NK-92 treated with Interleukin-12 subunit alpha and Interleukin-12 subunit beta, amount 100 ng/mL, for 24 hours (cell line): ENCODE data around the gene SKIDA1.

Source experiments
- DNase-seq: peaks from one replicate; lab custom pipeline; 2025; lab: John Stamatoyannopoulos, UW

SKIDA1 gene

GRCh38 chr10:21529032-21529910 lies 3.8 kb upstream of the SKIDA1 start:
- DNase-seq = no peak

GRCh38 chr10:21528236-21529031 lies 3.0 kb upstream of the SKIDA1 start:
- no peak for DNase-seq

DNA sequence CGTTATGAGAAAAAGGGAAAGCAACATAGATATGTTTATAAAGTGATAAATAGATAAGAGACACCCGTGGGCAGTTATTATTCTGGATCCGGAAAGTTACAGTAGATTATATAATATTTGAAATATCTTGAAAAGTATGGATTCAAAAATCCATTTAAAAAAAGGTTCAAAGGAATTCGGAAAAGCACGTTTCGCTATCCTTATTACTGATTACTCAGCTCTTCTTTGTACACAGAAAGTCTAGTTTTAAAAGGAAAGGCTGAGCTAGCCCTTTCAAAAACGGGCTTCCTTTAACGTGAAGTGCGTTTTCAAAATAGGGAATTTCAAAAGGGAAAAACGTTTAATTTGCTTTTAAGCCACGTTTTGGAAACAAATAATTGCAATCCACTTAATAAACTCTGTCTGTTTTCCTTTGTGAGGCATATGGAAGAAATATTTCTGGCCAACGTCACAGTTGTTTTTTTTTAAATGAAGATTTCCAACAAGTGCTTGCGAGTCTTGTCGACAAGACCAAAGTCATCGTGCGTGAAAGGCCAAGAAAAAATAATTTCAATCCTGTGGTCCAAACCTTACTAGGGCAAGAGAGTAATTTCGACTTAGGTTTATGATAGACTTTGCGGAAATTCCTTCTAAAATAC lies 2.2 kb upstream of the SKIDA1 start:
- DNase-seq = no peak

DNA sequence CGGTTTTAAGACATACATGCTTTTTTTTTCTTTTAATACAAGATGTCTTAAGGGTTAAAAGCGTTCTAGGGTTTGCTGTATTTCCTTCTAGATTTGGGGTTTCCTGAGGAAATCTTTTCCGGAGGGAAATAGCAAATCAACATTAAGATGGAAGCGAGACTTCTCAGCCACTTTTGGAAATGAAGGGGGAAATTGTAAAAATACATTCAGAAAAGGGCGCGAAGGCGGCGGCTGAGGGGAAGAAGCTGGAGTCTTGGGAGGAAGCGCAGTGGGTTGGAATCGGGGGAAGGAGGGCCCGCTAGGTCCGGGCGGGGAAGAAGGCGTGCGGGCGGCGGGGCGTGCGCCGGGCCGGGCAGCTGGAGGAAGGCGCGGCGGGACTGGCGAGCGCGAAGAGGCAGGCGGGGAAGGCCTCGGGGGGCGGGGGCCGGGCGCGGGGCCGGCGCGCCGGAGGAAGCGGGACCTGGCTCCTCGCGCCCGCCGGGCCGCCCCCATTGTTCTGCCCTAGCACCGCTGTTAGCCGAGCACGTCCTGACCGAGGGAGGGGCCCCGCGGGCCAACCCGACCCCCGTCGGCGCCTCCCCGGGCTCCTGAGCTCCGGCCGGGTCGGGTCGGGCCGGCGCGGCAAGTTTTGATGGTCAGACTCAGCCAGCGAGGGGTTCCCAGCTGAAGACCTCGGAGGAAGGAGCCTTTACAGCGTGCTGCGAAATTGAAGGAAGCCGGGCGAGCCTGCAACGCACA lies 1.5 kb upstream of the SKIDA1 start:
- DNase-seq = no peak

- DNase-seq = no peak
These were observed 842 bp upstream of the SKIDA1 start for GRCh38 chr10:21526188-21526859.

DNA sequence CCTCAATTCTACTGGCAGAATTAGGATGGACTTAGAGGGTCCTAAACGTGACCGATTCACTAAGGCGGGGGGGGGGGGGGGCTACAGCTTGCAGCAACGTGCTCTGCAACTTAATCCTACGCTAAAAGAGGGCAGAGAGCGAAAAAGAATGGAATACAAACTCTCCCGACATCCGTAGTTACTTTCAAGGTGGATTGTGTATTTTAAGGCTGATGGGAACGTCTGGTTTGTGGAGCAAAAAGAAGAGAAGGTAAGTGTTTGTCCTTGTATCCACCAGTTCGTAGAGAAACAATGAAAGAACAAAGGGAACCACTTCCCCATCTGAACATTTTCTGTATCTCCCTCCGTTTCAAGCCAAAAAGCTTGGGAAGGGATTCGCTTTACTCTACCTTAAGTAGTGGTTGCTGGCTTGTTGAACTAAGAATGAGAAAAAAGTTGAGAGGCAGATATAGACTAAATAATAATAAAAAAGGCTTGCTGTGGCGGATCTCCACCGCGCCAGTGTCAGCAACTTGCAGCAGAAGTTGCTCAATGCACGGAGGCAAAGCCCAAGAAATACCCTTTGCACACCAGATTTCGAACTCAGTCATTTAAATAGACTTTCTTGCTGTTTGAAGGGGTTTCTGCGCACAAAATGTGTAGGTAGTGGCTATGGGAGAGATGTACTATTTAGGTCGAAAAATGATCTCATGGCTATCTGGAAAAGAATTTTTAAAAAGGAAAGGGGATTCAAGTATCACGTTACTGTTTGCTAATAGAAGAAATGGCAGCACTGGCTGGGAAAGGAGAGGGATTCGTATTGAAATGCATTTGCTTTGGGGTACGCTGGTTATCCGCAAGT lies 736 bp downstream of the SKIDA1 start:
- no peak for DNase-seq

- DNase-seq = no peak
These were observed 1.4 kb downstream of the SKIDA1 start for GRCh38 chr10:21524131-21524525.

GRCh38 chr10:21523557-21524008 lies 1.9 kb downstream of the SKIDA1 start:
- no peak for DNase-seq

DNA sequence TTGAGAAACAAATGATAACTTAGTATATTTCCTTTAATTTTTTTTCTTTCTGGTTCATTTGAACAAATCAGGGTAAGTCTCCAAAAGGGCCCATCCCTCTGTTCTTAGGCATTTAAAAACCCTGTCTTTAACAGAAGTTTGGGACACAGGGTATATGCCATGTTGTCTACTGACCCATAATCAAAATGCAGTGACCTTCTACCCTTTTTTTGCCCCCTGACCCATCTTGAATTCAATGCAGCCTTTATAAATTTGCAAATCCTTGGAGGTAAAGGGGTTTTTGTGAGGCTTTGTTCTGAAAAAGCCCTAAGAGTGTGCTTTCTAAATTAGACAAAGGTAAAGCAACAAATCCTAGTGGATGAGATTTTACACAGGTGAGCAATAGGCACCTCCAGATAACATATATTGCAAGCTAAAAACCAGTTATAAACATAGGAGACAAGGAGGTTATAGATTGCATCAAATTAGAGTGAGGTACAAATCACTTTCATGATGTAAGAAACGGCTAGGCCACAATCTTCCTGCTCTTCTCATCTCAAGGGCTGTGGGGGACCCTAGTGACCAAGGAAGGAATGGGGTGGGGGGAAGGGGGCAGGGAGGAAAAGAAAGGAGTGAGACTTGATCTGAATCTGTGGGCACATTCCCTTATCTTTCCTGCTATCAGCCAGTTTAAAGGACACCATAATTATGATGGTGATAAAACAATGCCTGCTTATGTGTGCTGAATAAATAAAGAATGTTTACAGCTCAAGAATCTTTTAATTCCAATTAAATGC lies 2.7 kb downstream of the SKIDA1 start:
- no peak for DNase-seq

DNA sequence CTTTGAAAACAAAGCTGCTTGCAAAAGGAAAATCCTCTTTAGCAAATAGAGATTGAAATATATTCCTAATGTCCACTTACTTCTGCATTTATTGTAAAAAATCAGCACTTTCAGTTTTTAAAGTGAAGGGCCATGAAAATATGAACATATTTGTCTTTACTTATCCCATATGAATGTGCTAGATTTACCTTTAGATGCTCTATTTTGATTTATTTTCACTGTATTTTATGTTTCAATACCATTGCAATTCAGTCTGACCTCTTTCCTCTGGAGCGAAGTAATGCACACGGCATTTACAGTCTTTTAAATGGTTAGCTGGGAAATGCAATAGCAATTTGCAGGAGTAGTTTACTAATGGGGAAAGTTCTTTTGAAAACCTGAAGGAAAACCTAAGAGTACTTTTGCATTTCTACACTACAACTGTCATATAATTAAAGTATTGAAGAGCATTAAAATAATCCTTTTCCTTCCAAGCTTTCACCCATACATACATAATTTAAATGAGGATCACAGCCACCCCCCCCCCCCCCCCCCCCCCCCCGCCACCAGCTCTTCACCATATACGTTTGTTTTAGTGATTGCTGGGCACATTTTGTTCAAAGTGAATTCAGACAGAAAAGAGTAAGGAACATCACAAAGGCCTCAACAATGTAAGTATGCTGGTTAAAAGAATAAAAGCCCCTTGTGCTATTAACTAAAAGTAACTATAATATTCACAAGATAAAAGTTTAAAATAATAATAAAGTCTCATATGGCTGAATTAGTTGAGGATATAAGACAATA lies 3.5 kb downstream of the SKIDA1 start:
- DNase-seq = no peak

DNA sequence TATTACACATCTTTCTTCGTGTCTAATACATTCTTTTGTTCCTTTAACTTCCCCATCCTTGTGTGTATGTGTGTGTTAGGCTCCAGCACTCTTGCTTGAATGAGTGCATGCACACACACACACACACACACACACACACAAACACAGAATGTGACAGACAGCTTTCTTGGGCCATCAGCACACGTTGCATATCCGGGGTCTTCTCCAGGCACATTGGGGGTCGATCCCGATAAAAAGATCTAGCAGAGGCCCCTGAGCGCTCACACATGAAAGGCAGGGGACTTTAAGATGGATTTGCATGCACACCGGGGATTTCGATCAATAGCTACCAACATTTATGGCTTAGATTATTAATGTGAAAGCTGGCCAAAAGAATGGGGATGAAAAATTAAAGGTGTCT lies 4.5 kb downstream of the SKIDA1 start:
- DNase-seq = no peak

GRCh38 chr10:21520509-21520908 lies 5.0 kb downstream of the SKIDA1 start:
- no peak for DNase-seq

DNA sequence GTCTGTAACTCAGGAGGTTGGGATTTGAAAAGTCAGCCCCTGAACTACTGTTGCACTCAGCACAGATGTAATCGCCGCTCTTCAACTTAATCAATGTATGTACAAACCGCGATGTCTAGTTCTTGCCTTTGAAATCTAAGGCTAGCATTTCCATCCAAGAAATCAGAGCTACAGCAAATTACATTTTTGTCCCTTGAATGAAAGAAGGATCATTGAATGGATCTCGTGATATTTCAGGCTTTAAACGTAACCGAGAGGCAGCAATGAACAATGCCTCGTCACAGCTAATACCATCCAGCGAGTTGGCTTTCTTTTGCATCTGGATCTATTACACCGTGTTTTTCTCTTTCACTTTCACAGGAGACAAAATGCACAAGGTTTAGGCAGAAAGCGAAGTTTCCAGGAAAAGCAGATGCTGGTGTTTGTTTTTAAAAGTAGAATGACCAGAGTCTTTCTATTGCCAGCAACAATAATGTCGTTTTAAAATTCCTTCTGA lies 5.5 kb downstream of the SKIDA1 start:
- DNase-seq = no peak

GRCh38 chr10:21519397-21519933 lies 6.0 kb downstream of the SKIDA1 start:
- DNase-seq = no peak

- DNase-seq = no peak
These were observed 6.7 kb downstream of the SKIDA1 start for GRCh38 chr10:21518641-21519396.

DNA sequence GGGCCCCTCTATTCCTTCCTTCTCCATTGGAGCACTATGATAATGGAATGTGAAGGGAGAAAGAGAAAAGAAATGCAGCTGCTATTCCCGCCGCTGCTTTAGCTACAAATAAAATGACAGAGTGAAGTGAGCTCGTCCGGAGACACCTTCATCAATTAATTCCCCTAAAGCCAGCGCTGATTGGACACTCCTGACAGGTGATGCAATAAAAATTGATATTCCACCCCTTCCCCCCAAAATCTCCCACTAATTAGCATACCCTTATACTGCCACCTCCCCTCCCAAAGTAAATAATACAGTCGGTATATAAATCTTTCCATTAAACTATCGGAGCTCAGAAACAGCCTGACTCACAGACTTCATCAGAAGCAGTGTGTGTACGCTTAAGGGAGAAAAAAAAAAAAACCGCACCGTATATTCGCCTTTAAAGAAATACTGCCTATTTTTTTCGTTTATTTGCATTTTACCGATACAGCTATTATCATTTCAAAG lies 7.3 kb downstream of the SKIDA1 start:
- no peak for DNase-seq
